ENCODE results near the gene CLIP4. TPM values are rescaled to one million over a fixed set of nuclear protein-coding genes. Genes with fewer than 3 reads are reported as not detected.

Gene CLIP4
- total and polyA plus RNA-seq, 2 of the 13 experiments (the other 11 are each of a cell fraction or from before 2014, with no cell fraction given), result 0.46 to 0.49 TPM

- TF ChIP-seq BRF2 (CRISPR knock-in tag; IDR thresholded peaks at IDR 0.05) (no peak), ATM (IDR thresholded peaks at IDR 0.05; ENCODE audit: borderline replicate concordance) (no peak), ASH2L (IDR thresholded peaks at IDR 0.05; ENCODE audit: insufficient read length, low read depth, low read length) (no peak), ZNF329 (CRISPR knock-in tag; IDR thresholded peaks at IDR 0.05; ENCODE audit: low read depth) (no peak), SALL1 (CRISPR knock-in tag; IDR thresholded peaks at IDR 0.05) (peak; percentile 35; the same call in 1 of the 2 replicates), ZBTB1 (CRISPR knock-in tag; IDR thresholded peaks at IDR 0.05; ENCODE audit: borderline replicate concordance) (no peak; the same call in 1 of the 2 replicates), ZNF589 (CRISPR knock-in tag; conservative IDR thresholded peaks at IDR 0.05) (no peak), ZBTB25 (CRISPR knock-in tag; IDR thresholded peaks at IDR 0.05) (peak; percentile 67; the same call in 1 of the 2 replicates), GATAD2A (CRISPR knock-in tag; IDR thresholded peaks at IDR 0.05) (peak; percentile 46; the same call in 1 of the 2 replicates), CBX5 (CRISPR knock-in tag; IDR thresholded peaks at IDR 0.05; ENCODE audit: borderline replicate concordance) (peak; percentile 53; the same call in 1 of the 2 replicates), PHB2 (IDR thresholded peaks at IDR 0.05; ENCODE audit: partially characterized antibody) (no peak), CTCF (CRISPR knock-in tag; IDR thresholded peaks at IDR 0.05) (peak; percentile 94), NR2F6 (IDR thresholded peaks at IDR 0.05) (no peak), NR2F6 (CRISPR knock-in tag; IDR thresholded peaks at IDR 0.05) (0 out of 2 replicates have a peak, but pooled peaks have one; percentile 8), FOXC1 (CRISPR knock-in tag; IDR thresholded peaks at IDR 0.05; ENCODE audit: borderline replicate concordance) (peak; percentile 64; the same call in 1 of the 2 replicates), ZBTB26 (CRISPR knock-in tag; IDR thresholded peaks at IDR 0.05; ENCODE audit: borderline replicate concordance) (no peak), MXD4 (CRISPR knock-in tag; IDR thresholded peaks at IDR 0.05) (no peak), ZFX (CRISPR knock-in tag; IDR thresholded peaks at IDR 0.05; ENCODE audit: low read depth) (peak; percentile 45), ZNF281 (CRISPR knock-in tag; IDR thresholded peaks at IDR 0.05; ENCODE audit: borderline replicate concordance) (no peak), SAP130 (CRISPR knock-in tag; IDR thresholded peaks at IDR 0.05; ENCODE audit: low read depth) (peak; percentile 34; the same call in 1 of the 2 replicates), ZNF251 (CRISPR knock-in tag; IDR thresholded peaks at IDR 0.05) (no peak)
These were observed 81.9 kb downstream of the CLIP4 start (continued) for GRCh38 chr2:29196792-29197788.
